NCI-H345 treated with DMSO at 0.1 percent for 48 hours (cell line): Measurements from ENCODE around the gene APLP2.

Source experiments
- DNase-seq: peaks from one replicate; lab custom pipeline; 2025; ENCODE audit not compliant: unreplicated experiment; lab: John Stamatoyannopoulos, UW

The APLP2 gene

GRCh38 chr11:130055617-130056016 lies 14.1 kb upstream of the APLP2 start:
- DNase-seq, result no peak

- no peak for DNase-seq
Measured at GRCh38 chr11:130061017-130061416, 8.7 kb upstream of the APLP2 start.

- DNase-seq, result no peak
Measured at GRCh38 chr11:130062026-130062425, 7.7 kb upstream of the APLP2 start.

DNA sequence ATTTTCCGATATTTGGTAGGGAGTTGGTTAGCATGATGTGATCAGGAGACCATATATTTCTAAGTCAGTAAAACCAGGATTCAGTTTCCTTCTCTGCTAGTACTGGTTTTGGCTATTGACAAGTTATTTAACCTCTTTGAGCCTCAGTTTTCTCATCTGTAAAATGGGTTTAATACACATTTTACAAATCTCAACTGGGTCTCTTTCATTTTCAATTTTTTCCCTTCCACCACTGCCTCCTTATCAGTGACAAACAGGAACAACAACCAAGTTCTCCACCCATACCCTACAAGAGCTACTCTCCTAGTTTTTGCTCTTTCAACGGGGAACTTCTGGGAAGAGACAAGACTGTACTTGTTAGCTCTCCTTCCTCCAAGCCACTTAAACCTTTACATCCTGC lies 6.2 kb upstream of the APLP2 start:
- DNase-seq, result no peak

DNA sequence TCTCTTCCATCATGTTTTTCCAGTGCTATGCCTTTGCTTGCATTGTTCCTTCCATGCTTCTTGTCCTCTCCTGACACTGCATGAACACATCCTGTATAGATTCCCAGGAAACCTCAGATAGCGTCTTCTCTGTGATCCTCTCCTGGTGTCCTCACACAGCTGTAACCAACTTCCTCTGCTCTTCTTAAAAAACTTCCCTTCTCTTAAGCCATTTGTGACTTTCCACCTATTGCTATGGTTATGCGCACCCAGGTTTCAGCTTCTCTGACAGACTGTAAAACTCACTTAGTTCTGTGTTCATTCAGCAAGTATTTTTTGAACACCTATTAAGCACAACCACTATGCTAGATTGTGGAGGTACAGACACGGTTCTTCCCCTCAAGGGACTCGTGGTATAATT lies 5.1 kb upstream of the APLP2 start:
- DNase-seq, result no peak

- DNase-seq, result no peak
Measured at GRCh38 chr11:130066338-130066737, 3.4 kb upstream of the APLP2 start.

GRCh38 chr11:130068546-130068985 lies 1.1 kb upstream of the APLP2 start:
- DNase-seq, result no peak

GRCh38 chr11:130068986-130069658 lies 572 bp upstream of the APLP2 start:
- DNase-seq, result peak; percentile 81

- DNase-seq, result no peak
Measured at GRCh38 chr11:130070109-130070845, 583 bp downstream of the APLP2 start.

DNA sequence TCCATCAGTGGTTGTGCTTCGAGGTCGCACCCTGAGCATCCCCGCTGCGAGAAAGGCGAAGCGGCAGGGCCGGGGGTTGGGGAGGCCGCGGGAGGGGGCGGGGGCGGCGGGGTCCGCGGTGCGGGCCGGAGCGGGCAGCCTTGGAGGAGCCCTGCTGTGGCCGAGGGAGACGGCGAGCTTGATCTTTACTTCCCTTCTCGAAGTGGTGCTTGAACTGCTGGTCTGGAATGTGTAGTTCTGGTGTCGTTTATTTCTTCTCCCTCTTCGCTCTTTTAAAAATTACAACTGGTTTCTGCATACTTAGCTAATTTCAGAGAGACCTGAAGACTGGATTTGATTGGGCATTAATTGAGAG lies 1.1 kb downstream of the APLP2 start:
- DNase-seq, result no peak

- no peak for DNase-seq
Measured at GRCh38 chr11:130071211-130071712, 1.6 kb downstream of the APLP2 start.

GRCh38 chr11:130074736-130075135 lies 5.0 kb downstream of the APLP2 start:
- no peak for DNase-seq

DNA sequence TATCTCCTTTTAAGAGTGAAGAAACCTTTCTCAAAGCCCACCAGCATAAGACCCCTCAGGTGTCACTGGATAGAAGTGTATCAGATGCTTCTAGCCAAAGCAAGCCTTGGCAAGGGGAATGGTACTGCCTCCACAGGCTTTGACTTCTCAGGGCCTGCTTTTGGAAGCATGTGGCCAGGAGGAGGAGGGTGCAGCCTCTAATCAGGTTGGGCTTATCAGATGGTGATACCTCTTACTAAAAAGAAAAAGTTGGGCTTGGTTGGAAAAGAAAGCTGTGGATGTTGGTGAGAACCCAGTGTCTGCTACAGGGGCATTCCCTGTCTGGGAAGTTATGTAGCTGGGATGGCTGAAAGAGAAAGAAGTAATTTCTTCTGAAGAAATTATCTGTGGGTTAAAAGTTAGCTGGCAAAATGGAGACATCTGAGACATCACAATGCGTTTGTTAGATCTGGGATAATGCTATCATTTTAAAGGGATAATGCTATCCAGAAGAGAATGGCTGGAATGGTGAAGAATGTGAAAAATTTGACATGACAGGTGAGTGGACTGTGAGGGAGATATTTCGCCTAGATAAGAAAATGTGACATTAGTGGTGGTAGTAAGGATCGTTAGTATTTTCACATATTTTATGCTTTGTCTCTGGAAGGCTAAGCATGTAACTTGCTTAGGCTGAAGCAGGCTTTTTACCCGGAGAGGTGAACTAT lies 7.2 kb downstream of the APLP2 start:
- DNase-seq, result no peak

DNA sequence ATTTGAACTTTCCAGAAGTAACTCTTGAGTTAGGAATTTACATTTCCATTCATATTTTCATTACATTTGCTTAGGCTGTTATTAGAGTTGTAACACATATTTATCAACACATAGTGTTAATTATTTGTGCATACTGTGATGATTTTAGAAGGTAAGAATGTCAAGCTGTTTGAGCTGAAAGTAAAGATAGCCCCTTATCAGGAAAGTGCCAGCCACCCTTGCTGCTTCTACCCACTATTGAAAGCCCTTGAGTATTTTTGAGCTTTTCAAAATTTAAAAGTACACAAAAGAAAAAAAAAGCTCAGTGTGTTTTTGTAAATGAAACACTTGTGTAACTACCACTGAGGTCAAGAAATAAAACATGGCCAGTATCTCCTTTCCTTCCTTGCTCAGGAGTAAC lies 8.0 kb downstream of the APLP2 start:
- no peak for DNase-seq

GRCh38 chr11:130078080-130078479 lies 8.4 kb downstream of the APLP2 start:
- DNase-seq, result no peak

DNA sequence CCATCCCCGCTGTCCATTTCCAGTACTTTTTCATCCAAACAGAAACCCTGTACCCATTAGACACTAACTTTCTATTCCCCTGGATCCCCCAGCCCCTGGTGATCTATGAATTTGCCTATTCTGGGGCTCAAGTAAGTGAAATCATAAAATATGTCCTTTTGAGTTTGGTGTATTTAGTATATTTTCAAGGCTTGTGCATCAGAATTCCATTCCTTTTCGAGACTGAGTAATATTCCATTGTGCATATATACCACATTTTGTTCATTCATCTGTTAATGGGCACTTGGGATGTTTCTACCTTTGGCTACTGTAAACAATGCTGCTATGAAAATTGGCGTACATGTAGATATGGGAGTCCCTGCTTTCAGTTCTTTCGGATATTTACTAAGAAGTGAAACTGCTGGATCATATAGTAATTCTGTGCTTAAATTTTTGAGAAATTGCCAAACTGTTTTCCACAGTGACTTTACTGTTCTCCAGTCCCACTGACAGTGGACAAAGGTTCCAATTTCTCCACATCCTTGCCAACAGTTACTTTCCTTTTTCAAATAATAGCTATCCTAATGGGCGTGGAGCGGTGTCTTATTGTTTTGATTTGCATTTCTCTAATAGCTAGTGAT lies 16.1 kb downstream of the APLP2 start:
- no peak for DNase-seq

GRCh38 chr11:130086669-130087068 lies 17.0 kb downstream of the APLP2 start:
- no peak for DNase-seq

DNA sequence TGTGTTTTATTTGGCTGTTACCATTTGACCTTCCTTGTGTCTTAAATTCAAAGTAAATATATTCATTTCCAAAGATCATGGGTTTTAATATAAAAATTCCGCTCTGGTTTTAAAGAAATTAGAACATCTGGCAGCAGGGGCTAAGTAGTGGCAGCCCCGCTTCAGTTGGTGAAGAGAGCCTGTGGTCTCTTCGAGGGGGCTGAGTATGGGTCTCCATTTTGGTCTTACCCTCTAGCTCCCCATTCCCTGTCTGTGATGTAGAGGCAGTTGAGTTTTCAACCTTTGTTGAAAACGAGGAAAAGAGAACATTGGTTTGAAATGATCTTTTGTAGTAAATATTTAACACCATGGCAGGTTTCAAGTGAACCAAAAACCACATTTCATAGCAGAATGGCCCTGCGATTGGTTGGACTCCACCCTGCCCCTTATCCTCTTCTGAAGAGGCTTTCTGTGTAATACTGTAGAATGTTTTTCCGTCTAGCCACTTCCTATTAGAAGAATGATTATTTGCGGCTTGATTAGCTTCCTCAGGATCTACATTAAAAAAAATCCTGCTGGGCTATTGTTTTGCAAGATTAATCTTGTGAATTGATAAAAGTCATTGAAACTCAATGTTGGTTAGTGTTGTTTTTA lies 17.7 kb downstream of the APLP2 start:
- no peak for DNase-seq

DNA sequence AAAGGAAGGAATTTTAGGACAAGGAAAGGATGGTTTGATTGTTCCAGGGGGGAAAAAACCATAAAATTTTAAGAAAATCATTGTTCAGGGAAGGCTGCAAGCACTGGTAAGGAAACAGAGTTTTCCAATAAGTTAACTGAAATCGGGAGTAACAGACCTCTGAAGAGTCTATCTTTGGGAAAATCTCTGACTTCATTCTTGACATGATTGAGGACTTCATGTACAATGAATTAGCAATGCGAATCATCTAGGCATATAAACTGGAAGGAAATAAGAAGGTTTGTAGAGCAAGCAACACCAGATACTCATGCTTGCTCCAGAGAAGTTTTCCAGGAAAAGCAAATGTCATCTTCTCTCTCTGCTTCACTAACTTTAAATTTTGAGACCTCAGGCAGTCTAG lies 18.5 kb downstream of the APLP2 start:
- no peak for DNase-seq

DNA sequence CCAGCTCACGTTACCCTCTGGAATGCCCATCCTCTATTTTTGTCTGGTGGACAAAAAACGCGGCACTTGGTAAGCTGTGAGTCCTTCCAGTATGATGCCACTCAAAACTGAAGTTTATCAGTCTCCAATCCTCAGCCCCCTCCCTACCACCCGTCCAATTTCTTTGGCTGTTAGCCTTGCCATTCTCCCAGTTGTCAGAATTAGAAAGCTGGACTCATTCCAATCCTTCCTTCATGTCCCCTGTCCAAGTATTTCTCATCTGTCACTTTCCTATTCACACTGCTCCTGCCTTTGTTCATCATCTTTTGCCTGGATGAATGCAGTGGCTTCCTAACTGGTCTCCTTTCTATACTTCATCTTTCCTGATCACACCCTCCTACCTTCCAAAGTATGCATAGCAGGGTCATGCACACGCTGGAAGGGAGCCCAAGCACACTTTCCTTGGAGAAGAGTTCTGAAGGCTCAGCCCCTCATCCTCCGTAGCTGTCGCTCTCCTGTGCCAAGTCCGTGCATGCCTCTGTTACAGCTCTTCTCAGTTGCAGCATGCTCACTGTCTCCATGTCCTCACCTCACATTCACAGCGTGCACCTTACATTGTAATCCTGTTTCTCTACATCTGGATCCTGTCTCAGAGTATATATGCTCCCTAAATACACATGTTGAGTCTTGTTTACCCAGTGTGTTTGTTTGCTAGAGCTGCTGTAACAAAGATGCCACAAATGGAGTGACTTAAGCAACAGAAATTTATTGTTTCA lies 19.4 kb downstream of the APLP2 start:
- no peak for DNase-seq
